MV-4-11 (cell line): ENCODE measurements around the gene TEDC1.

Source experiments
- DNase-seq: peaks from one replicate; lab custom pipeline; 2025; lab: John Stamatoyannopoulos, UW

TEDC1 gene

DNA sequence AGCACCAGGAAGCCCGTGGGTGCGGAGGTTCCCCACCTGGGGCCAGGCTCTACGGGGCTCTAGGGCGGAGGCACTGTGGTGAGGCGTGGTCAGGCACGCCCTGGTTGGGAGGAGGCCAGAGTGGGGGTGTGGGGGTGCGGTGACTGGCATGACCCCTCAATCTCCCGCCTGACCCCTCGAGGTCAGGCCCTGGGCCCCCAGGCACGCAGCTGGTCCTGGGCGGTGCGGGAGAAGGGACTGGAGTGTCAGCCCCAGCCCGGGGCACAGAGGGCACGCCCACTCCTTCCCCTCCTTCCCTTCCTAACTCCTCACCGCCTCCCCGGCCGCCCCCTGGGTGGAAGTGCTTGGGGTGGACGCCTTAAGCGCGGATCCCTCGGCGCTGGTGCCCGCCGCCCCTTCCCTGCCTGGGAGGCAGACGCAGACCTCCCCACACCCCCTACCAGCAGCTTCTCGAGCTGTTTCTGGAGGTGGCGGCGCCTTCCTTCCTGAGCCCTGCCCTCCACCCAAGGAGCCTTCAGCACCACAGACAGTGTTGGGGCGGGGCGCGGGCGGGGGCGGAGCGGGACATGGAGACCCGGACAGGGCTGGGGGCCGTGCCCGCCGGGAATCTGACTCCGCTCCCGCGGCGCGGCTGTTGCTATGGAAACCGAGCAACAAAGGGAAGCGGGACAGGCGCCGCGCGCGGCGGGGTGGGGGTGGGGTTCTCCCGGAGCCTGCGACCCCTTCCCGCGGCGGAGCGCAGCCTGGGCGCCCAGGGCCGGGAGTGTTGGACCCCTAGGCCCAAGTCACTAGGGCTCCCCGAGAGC, 17.2 kb upstream of the TEDC1 start:
- DNase-seq: no peak

DNA sequence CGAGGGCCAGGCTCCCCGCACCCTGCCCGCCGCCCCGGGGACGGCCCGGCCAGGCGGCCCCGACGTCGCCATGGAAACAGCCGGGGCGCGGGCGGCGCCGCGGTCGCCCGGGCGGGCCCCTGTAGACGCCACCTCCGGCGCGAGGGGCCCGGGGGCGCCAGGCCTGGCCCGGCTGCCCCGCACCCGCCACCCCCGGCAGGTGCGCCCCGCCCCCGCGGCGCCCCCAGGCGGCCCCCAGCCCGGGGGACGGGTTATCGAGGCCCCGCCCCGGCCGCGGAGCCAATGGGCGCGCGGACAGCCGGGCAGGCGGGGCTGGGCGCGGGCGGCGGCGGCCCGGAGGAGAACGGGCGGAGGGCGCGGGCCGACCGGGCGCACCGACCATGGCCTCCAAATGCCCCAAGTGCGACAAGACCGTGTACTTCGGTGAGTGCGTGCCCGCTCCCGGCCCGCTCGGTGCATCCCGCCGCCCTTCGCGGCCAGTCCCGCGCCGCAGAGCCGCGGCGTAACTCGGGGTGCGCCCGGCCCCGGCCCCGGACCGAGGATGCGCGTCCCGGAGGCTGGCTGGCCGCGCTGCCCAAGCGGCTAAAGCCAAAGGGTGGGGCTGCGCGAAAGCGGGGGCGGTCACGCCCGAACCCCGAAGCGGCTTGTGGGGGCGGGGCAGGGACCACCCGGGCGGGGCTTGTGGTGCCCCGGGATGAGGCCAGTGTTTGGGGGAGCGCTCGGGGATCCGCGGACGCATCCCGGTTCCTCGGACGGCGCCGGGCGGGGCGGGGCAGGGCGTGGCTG, 16.4 kb upstream of the TEDC1 start, which contains the start of gene CRIP2:
CRIP2 (plus strand) TSS at position 339 of the 786 bp plus-strand sequence; CDS start at position 381, 42 bp downstream.
- no peak for DNase-seq

DNA sequence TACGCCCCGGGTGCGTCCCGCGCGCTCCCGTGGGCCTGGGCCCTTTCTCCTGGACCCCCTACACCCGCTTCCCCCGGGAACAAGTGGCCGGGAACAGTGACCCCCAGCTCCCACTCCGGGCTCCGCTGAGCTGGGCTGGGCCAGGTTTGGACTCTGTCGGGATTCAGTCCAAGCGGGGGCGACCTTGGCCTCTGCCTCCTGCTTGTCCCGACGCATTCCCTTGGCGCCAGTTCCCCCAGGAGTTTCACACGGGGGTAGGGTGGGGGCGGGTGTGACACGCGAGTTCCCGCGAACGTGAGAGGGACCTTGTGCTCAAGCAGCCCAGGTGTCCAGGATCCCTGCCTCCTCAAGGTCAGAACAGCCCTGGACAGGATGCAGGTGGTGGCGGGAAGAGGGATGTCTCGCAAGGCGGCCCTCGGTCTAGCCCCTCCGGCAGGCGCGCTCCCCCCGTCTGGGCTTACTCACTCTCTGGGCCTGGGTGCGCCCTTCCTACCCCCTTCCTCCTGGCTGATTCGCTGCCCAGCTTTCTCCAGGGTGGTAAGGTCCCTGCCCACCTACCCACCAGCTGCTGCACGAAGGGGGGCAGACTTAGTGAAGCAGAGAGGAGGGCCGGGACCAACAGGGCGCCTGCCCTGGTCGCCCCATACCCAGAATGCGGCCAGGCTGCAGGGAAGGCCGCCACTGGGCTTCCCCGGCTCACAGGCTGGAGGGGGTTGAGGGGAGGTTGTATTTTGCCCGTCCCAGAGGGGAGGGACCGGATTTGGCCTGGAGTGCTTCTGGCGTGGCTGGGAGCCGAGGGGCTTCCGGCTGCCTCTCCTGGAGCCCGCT, 15.6 kb upstream of the TEDC1 start:
- no peak for DNase-seq

DNA sequence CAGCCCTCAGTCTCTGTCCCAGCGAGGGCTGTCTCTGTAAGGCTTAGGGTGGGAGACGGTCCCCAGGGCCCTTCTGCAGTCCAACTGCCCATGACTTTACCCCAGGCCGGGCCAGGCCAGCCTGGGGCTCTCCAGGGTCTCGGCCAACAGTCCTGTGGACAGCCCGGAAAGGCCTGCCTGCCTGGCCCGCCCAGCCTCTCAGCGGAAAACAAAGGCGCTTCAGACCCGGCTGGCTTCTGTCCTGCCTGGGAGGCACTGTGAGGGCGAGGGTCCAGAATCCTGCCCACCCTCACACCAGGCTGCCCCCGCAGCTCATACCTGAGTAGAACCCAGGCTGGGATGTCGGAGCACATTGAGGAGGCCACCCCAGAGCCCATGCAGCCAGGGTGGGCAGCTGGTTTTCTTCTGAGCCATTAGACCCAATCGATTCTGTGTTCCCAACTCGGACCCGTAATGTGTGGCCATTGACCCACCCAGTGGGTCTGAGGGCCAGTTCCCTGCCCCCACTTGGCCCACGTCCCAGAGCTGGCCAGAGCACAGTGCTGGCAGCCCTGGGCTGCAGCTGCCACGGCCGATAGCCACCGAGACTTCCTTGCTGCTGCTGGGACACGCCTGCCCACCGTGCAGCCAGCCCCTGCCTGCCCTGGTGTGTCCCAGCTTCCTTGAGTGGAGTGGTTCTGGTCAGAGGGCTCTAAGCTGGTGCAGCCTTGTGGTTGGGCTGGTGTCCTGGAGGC, 14.8 kb upstream of the TEDC1 start:
- DNase-seq: no peak

DNA sequence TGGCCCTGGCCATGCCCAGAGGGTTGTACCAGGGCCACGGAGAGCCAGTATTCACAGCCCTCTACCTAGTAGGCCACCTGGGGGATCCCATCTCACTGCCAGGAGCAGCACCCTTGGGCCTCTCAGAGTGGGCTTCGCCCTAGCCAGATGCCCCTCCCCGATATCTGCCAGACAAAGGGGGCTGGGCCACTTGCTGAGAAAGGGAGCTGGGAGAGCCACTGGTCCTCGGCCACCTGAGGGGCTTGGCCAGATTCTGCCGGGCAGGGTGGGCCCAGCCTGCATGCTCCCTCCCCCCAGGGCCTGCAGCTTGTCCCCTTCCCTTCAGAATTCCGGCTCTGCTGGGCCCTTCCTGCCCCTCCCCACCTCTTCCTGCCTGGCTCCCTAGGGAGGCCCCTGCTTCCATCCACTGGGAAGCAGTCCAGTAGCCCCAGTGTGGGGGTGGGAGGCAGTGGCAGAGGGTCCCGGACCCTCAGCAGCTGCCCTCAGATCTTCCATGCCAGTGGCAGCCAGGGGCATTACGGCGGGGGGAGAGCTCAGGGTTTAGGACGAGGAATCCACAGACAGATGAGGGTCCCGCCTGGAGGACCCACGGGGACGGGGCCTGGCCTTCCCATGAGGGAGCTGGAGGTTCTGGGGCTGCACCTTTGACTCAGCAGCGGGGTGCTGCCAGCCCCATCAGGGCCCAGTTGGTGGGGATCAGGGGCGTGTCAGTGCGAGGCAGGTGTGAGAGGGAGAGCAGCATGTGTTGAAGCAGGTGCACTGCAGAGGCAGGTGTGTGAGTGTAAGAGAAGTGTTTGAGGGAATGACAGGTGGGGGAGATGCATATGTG, 14.0 kb upstream of the TEDC1 start:
- DNase-seq: no peak

DNA sequence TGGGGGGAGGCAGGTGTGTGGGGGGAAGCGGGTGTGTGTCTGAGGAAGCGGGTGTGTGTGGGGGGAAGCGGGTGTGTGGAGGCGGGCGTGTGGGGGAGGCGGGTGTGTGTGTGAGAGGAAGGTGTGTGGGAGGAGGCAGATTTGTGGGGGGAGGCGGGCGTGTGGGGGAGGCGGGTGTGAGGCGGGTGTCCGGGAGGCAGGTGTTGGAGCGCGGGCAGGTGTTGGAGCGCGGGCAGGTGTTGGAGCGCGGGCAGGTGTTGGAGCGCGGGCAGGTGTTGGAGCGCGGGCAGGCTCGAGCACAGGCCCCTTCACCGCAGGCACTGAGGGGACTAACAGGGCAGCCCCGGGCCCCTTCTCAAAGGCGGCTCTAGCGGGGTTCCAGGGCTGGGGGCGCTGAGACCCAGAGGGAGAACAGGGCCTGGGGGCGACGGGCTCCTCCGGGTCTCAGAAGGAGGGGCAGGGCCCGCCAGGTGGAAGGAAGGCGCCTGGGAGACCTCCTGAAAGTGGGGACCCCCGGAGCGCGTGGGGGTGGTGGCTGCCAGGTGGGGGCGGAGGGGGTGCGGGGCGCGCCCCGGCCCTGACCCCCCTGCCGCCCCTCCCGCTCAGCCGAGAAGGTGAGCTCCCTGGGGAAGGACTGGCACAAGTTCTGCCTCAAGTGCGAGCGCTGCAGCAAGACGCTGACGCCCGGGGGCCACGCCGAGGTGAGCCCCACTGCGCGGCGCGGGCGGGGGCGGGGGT, 13.2 kb upstream of the TEDC1 start:
- DNase-seq: no peak

DNA sequence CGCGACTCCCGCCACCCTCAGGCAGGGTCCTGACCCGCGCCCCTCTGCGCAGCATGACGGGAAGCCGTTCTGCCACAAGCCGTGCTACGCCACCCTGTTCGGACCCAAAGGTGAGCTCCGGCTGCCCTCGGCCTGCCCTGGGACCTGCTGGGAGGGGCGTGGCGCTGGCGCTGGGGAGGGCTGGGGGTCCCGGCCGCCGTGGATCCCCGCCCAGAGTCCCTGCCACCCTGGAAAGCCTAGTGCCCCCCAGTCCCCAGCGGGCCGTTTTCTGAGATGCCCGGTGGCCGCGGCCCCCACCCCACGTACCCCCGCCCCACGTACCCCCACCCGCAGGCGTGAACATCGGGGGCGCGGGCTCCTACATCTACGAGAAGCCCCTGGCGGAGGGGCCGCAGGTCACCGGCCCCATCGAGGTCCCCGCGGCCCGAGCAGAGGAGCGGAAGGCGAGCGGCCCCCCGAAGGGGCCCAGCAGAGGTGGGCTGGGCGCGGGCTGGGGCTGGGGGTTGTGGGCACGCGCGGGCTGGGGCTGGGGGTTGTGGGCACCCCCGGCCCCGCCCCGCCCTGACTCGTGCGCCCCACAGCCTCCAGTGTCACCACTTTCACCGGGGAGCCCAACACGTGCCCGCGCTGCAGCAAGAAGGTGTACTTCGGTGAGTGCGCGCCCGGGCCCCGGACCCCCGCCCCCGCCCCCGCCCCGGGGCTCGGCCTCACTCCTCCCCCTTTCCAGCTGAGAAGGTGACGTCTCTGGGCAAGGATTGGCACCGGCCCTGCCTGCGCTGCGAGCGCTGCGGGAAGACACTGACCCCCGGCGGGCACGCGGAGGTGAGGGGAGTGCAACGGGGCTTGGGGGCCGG, 12.4 kb upstream of the TEDC1 start:
- no peak for DNase-seq

DNA sequence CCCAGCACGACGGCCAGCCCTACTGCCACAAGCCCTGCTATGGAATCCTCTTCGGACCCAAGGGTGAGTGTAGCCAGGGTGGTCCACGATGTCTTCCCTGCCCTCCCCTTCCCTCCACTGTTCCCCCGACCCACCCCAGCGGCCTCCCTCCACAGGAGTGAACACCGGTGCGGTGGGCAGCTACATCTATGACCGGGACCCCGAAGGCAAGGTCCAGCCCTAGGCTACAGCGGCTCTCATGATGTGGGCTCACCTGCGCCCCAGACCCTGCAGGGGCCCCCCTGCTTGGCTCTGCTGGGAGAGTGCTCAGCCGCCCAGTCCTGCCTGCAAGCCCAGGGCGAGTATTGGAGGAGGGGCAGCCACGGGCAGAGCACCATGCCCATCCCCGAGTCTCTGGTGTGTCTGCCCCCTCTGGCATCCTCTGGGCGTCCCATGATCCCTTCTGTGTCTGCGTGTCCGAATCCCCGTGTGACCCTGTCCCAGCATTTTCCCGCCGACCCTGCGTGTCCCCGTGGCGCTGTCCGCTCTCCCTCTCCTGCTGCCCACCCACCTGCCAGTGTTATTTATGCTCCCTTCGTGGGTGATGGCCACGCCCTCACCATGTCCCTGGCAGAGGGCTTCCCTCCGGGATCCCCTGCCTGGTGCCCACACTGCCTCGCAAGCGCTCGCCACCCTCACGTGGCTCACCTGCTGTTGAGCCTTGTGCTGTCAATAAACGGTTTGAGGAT, 11.5 kb upstream of the TEDC1 start:
- no peak for DNase-seq

DNA sequence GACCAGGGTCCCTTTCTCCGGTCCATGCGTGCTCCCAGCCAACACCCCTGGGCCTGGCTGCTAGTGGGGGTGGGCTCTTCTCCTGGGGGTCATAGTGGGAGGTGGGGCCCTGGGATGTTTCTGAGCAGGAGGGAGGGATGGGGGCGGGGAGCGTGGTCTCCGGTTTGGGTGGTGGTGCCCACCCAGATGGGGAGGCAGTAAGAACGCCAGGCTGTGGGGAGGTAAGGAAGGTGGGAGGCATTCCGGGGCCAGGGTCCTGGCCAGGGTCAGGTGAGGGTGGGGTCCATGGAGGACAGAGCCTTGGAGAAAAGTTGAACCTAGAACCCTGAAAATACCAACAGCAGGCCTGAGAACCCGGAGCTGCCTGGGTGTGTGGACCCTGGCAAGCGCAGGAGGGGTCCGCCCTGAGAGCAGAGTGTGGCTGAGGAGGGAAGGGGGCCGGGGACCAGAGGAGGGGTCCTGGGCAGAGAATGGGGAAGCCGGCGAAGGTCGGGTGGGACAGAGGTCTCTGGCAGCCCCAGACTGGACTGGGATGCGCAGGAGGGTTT, 10.8 kb upstream of the TEDC1 start:
- no peak for DNase-seq

DNA sequence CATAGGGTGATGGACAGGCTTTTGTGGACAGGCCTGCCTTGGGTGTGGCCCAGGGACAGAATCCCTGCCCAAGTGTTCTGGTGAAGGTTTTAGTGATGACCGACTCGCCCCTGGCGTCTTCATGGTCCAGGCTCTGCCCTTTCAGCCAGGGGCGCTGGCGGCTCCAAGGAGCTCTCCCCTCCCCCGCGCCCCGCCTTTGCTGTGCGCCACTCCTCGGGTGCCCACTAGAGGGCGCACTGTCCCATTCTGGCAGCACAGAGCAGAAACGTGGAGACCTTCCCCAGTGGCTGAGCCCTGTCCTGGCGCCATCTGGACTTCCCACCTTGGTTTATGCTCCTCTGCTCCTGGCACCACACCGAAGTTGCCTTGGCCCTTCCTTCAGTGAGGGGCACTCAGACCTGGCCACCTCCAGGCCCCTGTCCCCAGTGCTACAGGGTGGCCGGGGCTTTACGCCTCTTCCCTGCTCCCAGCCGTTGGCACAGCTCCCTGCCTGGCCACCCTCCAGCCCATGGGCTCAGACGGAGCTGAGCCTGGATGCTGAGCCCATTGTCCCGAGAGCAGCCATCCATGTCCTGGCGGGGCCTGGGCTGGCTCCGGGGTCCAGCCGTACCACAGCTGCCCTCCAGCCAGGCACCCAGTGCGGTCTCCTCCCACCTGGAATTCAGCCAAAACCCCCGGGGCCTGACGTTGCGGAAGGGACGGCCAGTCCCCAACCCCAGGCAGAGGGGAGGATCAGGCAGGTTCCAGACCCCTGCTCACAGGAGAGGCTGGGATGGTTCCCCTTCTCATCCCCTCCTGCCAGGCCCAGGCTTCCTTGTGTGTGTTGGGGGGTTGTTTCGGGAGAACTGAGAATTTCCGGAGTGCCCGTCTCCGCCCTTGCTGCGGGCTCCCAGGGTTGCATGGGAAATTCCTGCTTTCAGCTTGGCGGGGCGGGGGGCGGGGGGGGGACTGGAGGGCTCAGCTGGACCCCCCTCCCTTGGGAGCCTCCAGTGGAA, 9.9 kb upstream of the TEDC1 start:
- peak; percentile 76 for DNase-seq

DNA sequence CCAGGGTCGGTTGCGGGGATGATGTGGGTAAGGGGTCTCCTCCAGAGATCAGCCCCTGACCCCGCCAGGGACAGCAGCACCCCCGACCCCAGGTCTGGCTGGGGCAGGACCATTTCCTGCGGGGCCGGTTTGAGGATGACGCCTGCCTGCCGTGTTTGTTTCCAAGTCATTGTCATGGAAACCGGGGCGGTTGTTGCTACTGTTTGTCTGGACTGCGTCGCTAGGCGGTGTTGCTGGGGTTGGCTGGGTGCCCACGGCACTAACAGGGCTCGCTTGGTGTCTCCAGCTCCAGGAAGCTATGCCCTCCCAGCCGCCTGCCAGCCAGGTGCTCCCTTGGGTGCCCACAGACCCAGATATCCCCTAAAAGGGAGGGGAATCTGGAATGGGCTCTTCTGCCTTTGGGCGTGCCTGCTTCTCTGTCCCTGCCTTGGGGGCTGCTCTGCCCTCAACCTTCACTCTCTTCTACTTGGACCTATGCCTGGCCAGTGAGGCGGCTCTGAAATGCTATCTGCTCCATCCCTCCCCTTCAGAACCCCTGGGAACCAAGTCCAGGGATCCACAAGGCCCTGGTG, 9.1 kb upstream of the TEDC1 start:
- peak; percentile 94 for DNase-seq

DNA sequence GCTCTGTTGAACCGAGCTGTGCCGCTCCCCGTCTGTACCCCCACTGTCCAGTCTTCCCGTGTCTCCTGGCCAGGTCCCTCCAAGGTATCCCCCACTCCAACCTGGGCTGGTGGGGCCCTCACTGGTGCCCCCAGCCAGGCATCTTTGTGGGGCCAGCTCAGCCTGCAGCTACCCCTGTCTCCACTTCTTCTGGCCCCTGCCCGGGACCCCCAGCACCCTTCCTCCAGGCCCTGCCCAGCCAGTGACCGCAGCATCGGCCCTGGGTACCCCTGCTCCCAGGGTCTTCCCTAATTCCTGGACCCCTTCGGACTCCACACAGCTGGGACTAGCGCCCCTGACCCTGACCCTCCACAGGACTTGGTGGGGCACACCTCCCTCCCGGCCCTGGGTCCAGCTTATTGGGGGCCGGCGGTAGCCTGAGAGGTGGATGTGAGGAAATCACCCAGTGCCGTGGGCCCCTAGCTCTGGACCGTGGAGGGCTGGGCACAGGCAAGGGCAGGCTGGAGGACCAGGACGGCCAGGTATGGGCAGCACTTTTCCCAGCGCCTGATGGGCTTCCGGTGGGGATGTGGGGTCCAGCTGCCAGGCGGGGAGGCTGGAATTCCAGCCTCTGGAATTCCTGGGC, 8.4 kb upstream of the TEDC1 start:
- DNase-seq: no peak

DNA sequence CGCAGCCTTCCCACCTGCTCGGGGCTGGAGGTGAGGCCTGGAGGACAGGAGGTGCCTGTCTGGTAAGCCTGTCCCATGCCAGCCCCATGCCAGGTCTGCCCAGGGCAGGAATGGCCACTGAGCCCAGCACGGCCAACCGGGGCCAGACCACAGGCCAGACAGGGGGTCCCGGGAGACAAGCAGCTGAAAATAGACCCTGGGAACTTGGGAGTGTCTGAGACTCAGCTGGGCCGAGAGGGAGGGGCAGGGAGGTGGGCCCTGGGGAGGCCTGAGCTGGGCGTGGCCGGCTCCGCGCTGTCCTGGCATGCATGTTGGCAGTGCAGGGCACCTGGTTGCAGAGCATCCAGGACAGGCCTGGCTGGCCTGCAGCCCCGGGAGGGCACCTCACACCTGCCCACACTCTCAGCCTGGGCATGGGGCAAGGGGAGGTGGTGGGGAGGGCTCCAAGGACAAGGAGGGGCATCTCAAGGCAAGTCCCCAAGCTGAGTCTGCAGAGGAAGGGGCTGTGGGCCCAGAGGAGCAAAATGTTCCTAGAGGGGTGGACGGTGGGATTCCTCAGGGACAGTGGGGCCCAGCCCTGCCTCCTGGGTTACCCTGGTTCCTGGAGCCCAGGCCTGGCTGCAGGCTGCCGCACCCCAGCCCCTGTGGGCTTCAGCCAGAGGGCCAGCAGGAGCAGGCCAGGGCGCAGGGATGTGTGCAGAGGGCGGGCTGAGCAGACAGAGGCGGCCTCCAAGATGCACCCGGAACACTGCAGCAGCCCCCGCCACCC, 7.6 kb upstream of the TEDC1 start:
- no peak for DNase-seq

DNA sequence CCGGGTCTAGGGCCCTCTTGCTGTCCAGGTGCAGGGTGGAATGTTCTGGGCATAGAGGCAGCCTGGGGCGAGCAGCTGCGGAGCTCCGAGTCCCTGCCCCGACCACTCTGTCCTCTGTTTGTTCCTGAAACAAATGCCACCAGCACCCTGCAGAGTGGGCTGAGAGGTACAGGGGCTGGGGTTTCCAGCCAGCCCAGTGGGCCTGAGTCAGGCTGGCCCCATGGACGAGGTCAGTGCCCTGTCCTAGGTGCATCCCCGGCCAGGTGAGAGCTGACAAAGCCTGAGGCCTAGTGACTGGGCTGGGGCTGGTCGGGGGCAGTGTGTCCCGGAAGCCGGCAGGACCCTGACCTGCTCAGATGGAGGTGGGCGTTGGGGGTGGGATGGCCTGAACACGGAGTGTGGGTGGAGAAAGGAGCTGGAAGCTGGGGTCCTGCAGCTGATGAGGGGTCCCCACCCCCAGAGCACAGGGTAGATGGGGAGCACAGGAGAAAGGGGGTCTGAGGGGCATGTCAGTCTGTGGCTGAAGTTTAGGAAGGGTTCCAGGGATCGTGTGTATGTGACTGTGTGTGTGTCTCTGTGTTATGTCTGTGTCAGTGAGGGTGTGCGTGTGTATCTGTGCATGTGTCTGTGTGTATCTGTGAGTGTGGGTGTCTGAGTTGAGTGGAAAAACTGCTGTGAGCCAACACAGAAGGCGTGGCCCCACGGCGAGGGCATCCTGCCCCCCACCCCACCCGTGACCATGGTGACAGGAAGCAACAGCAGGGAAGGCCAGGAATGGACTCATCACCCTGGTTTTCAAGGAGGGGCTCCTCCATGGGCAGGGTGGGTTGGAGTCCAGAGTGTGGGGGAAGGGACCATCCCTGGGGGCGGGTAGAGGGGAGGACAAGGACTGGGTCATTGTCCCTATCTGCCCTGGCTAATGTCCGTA, 6.7 kb upstream of the TEDC1 start:
- no peak for DNase-seq
